IMR-90 (cell line): ENCODE data around the gene LYZL2. TPM values are rescaled to one million over a fixed set of nuclear protein-coding genes. Genes with fewer than 3 reads are reported as not detected.

ENCODE experiments used
- ATAC-seq: fragments of 200-7000 bp; cut with Tn5 transposase; 2 replicates; pipeline ENCODE4 v1.9.1; 2020; ENCODE audit warnings: low read depth, mild to moderate bottlenecking, moderate library complexity
- BruUV-seq: library from RNA; stranded (reverse); fragments of 400-500 nt; replicated peaks from 2 replicates; lab custom pipeline; 2021; lab: Mats Ljungman, UMichigan
- CTCF ChIA-PET: fragments of 300-600 bp; formaldehyde crosslinking; extraction: SDS; loops from one replicate; lab custom pipeline; 2021; ENCODE audit warnings: antibody characterized with exemption; lab: Yijun Ruan, JAX
- POLR2A ChIA-PET: fragments of 300-600 bp; sonication (Branson Sonifier 250); formaldehyde crosslinking; loops from one replicate; lab custom pipeline; 2022; ENCODE audit warnings: antibody characterized with exemption; ENCODE audit not compliant: unreplicated experiment; lab: Charles Lee
- DNase-seq: peaks from one replicate; pipeline ENCODE4 v3.0.0; 2013
- H2AFZ ChIP-seq: replicated peaks from 2 replicates; pipeline ENCODE3; 2013; ENCODE audit warnings: low read length, mild to moderate bottlenecking; ENCODE audit not compliant: poor library complexity
- H2AK5ac ChIP-seq: 2 replicates; pipeline ENCODE4 v1.6.1; 2013; ENCODE audit warnings: low read depth, low read length, inconsistent platforms
- H2AK9ac ChIP-seq: replicated peaks from 2 replicates; pipeline ENCODE3; 2013; ENCODE audit warnings: mild to moderate bottlenecking, low read depth, low read length, moderate library complexity; ENCODE audit not compliant: poor library complexity
- H2BK120ac ChIP-seq: 2 replicates; pipeline ENCODE4 v1.6.1; 2013; ENCODE audit warnings: low read depth, low read length, inconsistent platforms
- H2BK15ac ChIP-seq: 3 replicates; pipeline ENCODE4 v1.6.1; 2013; ENCODE audit warnings: low read depth, low read length, inconsistent platforms
- H2BK20ac ChIP-seq: 2 replicates; pipeline ENCODE4 v1.6.1; 2013; ENCODE audit warnings: low read depth, mild to moderate bottlenecking, inconsistent platforms, low read length, moderate library complexity
- H2BK5ac ChIP-seq: 2 replicates; pipeline ENCODE4 v1.6.1; 2013; ENCODE audit warnings: mild to moderate bottlenecking, low read depth, low read length, inconsistent platforms; ENCODE audit not compliant: poor library complexity, severe bottlenecking
- H3K14ac ChIP-seq: replicated peaks from 2 replicates; pipeline ENCODE4 v1.6.1; 2013; ENCODE audit warnings: low read depth, low read length, inconsistent platforms
- H3K18ac ChIP-seq: 2 replicates; pipeline ENCODE4 v1.6.1; 2013; ENCODE audit warnings: low read depth, low read length, control low read depth
- H3K23ac ChIP-seq: 2 replicates; pipeline ENCODE4 v1.6.1; 2013; ENCODE audit warnings: low read depth, low read length, inconsistent platforms
- H3K27ac ChIP-seq: 2 replicates; pipeline ENCODE4 v1.5.1; 2013; ENCODE audit warnings: mild to moderate bottlenecking, control low read depth, low read length; ENCODE audit not compliant: insufficient read depth
- H3K27me3 ChIP-seq: 2 replicates; pipeline ENCODE4 v1.6.1; 2013; ENCODE audit warnings: low read length; ENCODE audit not compliant: control insufficient read depth, insufficient read depth
- H3K36me3 ChIP-seq: 2 replicates; pipeline ENCODE4 v1.6.1; 2013; ENCODE audit warnings: low read length, mixed read lengths; ENCODE audit not compliant: control insufficient read depth, insufficient read depth
- H3K4ac ChIP-seq: 2 replicates; pipeline ENCODE4 v1.6.1; 2013; ENCODE audit warnings: low read depth, low read length, inconsistent platforms
- H3K4me1 ChIP-seq: 2 replicates; pipeline ENCODE4 v1.6.1; 2013; ENCODE audit warnings: low read length, mixed read lengths; ENCODE audit not compliant: control insufficient read depth, insufficient read depth
- H3K4me2 ChIP-seq: 2 replicates; pipeline ENCODE4 v1.6.1; 2013; ENCODE audit warnings: low read depth, mild to moderate bottlenecking, control low read depth, low read length, moderate library complexity
- H3K4me3 ChIP-seq: 2 replicates; pipeline ENCODE4 v1.5.1; 2013; ENCODE audit warnings: low read depth, mild to moderate bottlenecking, control low read depth, low read length, moderate library complexity; ENCODE audit not compliant: insufficient read depth
- H3K56ac ChIP-seq: 2 replicates; pipeline ENCODE4 v1.6.1; 2013; ENCODE audit warnings: low read length, inconsistent platforms; ENCODE audit not compliant: insufficient read depth; ENCODE audit errors: extremely low read depth
- H3K79me1 ChIP-seq, 2 experiments: 2 replicates each; pipeline ENCODE4 v1.6.1; 2013; ENCODE audit warnings: low read length in 2 of 2, inconsistent platforms in 1 of 2, low read depth in 1 of 2
- H3K9ac ChIP-seq: 2 replicates; pipeline ENCODE4 v1.6.1; 2013; ENCODE audit warnings: low read depth, low read length, control low read depth
- H3K9me1 ChIP-seq: 2 replicates; pipeline ENCODE4 v1.6.1; 2013; ENCODE audit warnings: low read length, inconsistent platforms; ENCODE audit not compliant: insufficient read depth
- H3K9me3 ChIP-seq: 2 replicates; pipeline ENCODE4 v1.6.1; 2013; ENCODE audit warnings: low read length; ENCODE audit not compliant: control insufficient read depth, insufficient read depth
- H4K20me1 ChIP-seq: 2 replicates; pipeline ENCODE4 v1.6.1; 2013; ENCODE audit warnings: low read length, inconsistent platforms; ENCODE audit not compliant: insufficient read depth
- H4K5ac ChIP-seq: 2 replicates; pipeline ENCODE4 v1.6.1; 2013; ENCODE audit warnings: mild to moderate bottlenecking, low read depth, low read length, control low read depth
- H4K8ac ChIP-seq, 2 experiments: 2 replicates each; pipeline ENCODE4 v1.6.1; 2013; ENCODE audit warnings: low read depth in 2 of 2, low read length in 2 of 2, control low read depth in 1 of 2, inconsistent platforms in 1 of 2
- H4K91ac ChIP-seq: 2 replicates; pipeline ENCODE4 v1.6.1; 2013; ENCODE audit warnings: low read depth, low read length, inconsistent platforms; ENCODE audit not compliant: insufficient read depth
- BHLHE40 ChIP-seq: fragments of 150-350 bp; IDR thresholded peaks from 2 replicates; pipeline ENCODE4 v1.6.1; 2016; ENCODE audit warnings: mild to moderate bottlenecking, low read depth, low read length
- FOS ChIP-seq: fragments of 150-350 bp; IDR thresholded peaks from 2 replicates; pipeline ENCODE4 v1.6.1; 2016; ENCODE audit warnings: low read depth, low read length
- MAZ ChIP-seq: IDR thresholded peaks from 2 replicates; pipeline ENCODE4 v1.6.1; 2012; ENCODE audit warnings: low read depth, mild to moderate bottlenecking, low read length, improper control_type of control experiment, moderate library complexity, borderline replicate concordance
- MXI1 ChIP-seq: IDR thresholded peaks from 2 replicates; pipeline ENCODE4 v1.6.1; 2012; ENCODE audit warnings: low read depth, mild to moderate bottlenecking, low read length, moderate library complexity, borderline replicate concordance
- RCOR1 ChIP-seq: IDR thresholded peaks from 2 replicates; pipeline ENCODE4 v1.6.1; 2012; ENCODE audit warnings: mild to moderate bottlenecking, low read length, improper control_type of control experiment; ENCODE audit not compliant: insufficient replicate concordance
- SMC3 ChIP-seq: fragments of 150-350 bp; IDR thresholded peaks from 2 replicates; pipeline ENCODE4 v1.6.1; 2016; ENCODE audit warnings: low read depth, mild to moderate bottlenecking, antibody characterized with exemption, low read length, moderate library complexity
- USF2 ChIP-seq: fragments of 150-350 bp; IDR thresholded peaks from 2 replicates; pipeline ENCODE4 v1.6.1; 2017; ENCODE audit warnings: mild to moderate bottlenecking, antibody characterized with exemption, low read length, low read depth
- WGBS, 2 experiments: methylation state at CpG; one replicate each; pipeline versions ENCODE4 v1.1.5 to v1.1.7; 2013; ENCODE audit warnings: missing lambda C conversion rate in 2 of 2; ENCODE audit not compliant: insufficient read length in 1 of 2; ENCODE audit errors: extremely low coverage in 2 of 2; 5-methylcytosine and 5-hydroxymethylcytosine counted together
- dilution Hi-C: fragments of 300-500 bp; cut with HindIII; formaldehyde crosslinking; loops from one replicate; pipeline ENCODE4 v1.14.3; 2018; ENCODE audit warnings: low sequenced_read_pairs; ENCODE audit not compliant: unreplicated experiment
- in situ Hi-C: fragments of 300-500 bp; cut with MboI; formaldehyde crosslinking; loops from 3 replicates; pipeline ENCODE4 v1.14.3; 2019; ENCODE audit warnings: low sequenced_read_pairs, inconsistent platforms, mixed read lengths
- intact Hi-C: fragments of 100-400 bp; cut with micrococcal nuclease; formaldehyde crosslinking; loops from 2 replicates; pipeline ENCODE4 v1.10.0; 2022
- polyA plus RNA-seq, 3 experiments: library from polyadenylated mRNA; depleted of rRNA; stranded (reverse); fragments of >200 nt; gene quantifications; 2 replicates each; pipeline ENCODE4 v1.2.3, GENCODE V29; 2012; ENCODE audit warnings: low replicate concordance in 1 of 3
- total RNA-seq: library from RNA; depleted of rRNA; stranded (reverse); fragments of >200 nt; gene quantifications from 2 replicates; pipeline ENCODE4 v1.2.3, GENCODE V29; 2012

Gene LYZL2
- total and polyA plus RNA-seq, 2 of the 4 experiments (the other 2 are of a cell fraction): not detected

GRCh38 chr10:30589441-30589840 is 40.1 kb downstream of the LYZL2 start:
- no peaks in the 10 kb centered on the region for H3K79me1 ChIP-seq
- no peak for ATAC-seq

More at GRCh38 chr10:30589441-30589840, 40.1 kb downstream of the LYZL2 start:
- dilution Hi-C loops: no loop called here
- DNase-seq: no peak
- H3K4me2 ChIP-seq: no peak overlapping the region
- H2BK20ac ChIP-seq: no peak overlapping the region
- no peak overlapping the region for H3K14ac ChIP-seq
- H3K4me1 ChIP-seq: no peaks in the 10 kb centered on the region
- H3K23ac ChIP-seq: no peak overlapping the region
- H4K5ac ChIP-seq: no peak overlapping the region
- H3K9me1 ChIP-seq: peaks cover 2% of the 10 kb centered on the region
- H3K56ac ChIP-seq: no peak overlapping the region
- no peak overlapping the region for H3K4me3 ChIP-seq
- no peaks in the 10 kb centered on the region for H3K36me3 ChIP-seq
- H3K9me3 ChIP-seq: no peaks in the 10 kb centered on the region
- no peak overlapping the region for H3K18ac ChIP-seq
- ChIA-PET CTCF (interaction anchor here (0.9 kb wide), 1 partner anchor 197 kb away, joined by 3 read pairs; no protein-coding TSS in a partner anchor), POLR2A (no interaction called here)
- no peak overlapping the region for H3K9ac ChIP-seq
- TF ChIP-seq RCOR1 (no peak), USF2 (no peak), MXI1 (no peak), SMC3 (no peak), MAZ (no peak), FOS (no peak), BHLHE40 (no peak)
- no peak overlapping the region for H4K8ac ChIP-seq
- in situ Hi-C loops: no loop called here
- no peak overlapping the region for H2AK9ac ChIP-seq
- no peak overlapping the region for H3K4ac ChIP-seq
- intact Hi-C loops: no loop called here
- no peak overlapping the region for H2BK120ac ChIP-seq
- H2AFZ ChIP-seq: no peak overlapping the region
- H2BK15ac ChIP-seq: no peak overlapping the region
- no peak overlapping the region for H2AK5ac ChIP-seq
- peaks cover 23% of the 10 kb centered on the region for H3K27me3 ChIP-seq
- 92% methylated on average over 2 of the region's 7 CpGs; no CpG with 5 or more reads in 1 of the 2 experiments for WGBS, 2 experiments
- H3K27ac ChIP-seq: no peak overlapping the region
- H4K20me1 ChIP-seq: no peaks in the 10 kb centered on the region
- H2BK5ac ChIP-seq: no peak overlapping the region
- no peak overlapping the region for H4K91ac ChIP-seq
- no TSS peak for BruUV-seq
